GM21528 (cell line): ENCODE data around the gene ZBED4.

Experiments used
- ATAC-seq: cut with Tn5 transposase; IDR thresholded peaks from one replicate; pipeline ENCODE4 v1.9.1; 2021; ENCODE audit warnings: mild to moderate bottlenecking, moderate library complexity; ENCODE audit not compliant: unreplicated experiment, low FRiP score

Gene ZBED4

DNA sequence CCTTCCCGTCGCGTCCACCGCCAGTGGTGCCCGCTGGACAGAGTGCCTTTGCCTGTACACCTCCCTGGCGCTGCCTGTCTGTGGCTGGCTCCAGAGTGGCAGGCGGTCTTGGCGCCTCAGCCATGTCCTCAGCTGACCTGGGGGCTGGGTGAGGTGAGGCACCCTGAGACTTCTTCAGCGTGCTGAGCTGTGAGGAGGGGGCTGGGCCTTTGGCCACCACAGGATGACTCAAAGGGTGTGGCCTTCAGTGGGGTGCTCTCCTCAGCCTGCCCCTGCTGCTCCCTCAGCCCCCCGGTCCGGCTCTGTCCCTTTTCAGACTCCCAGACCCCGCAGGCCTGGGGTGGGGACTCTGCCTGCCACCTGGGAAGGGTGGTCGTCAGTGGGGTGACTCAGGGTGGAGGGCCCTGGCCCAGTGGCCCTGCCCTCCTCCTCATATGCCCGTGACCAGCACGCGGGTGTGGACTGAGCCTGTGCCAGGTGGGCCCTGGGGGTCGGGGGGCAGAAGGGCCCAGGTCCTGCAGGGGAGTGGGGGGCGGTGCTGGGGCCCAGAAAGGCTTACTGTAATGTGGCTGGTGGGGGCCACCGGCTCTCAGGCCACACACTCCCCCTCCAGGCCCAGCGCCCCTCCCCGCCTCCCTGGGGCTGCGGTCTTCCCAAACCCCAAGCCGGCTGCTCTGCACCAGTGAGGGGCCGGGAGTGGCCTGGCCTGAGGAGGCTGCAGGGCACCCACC is 80.7 kb downstream of the ZBED4 start:
- ATAC-seq: no peak

DNA sequence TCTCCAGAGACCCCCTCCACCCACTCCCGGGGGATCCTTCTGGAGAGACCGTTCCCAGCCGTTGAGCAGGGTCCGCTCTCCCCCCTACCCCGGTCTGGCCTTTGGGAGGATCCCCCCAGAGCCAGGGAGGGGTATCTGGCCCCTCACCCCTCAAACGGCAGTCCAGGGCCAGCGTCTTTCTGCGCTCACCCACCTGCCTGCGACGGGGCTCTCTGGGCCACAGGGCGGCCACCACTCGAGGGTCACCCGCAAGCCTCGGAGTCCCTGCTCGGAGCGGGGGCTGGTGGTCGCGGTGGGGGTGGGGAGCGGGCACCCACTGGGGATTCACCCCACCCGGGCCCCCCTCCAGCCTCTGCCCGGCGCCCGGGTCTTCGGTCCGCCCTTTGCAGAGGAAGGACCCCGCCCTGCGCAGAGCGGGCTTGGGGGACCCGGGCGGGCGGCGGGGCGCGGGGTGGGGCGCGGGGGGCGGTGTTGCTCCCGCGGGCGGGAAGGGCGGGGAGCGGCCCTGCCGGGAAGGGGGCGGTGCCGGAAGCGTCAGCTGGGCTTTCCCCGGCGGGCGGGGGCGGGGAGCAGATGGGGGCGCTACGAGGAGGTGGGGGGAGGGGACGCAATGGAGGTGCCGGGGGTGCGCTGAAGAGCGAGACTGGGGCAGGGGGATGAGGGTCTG is 81.4 kb downstream of the ZBED4 start:
- ATAC-seq: no peak

GRCh38 chr22:49935561-49935960 is 81.9 kb downstream of the ZBED4 start:
- no peak for ATAC-seq

DNA sequence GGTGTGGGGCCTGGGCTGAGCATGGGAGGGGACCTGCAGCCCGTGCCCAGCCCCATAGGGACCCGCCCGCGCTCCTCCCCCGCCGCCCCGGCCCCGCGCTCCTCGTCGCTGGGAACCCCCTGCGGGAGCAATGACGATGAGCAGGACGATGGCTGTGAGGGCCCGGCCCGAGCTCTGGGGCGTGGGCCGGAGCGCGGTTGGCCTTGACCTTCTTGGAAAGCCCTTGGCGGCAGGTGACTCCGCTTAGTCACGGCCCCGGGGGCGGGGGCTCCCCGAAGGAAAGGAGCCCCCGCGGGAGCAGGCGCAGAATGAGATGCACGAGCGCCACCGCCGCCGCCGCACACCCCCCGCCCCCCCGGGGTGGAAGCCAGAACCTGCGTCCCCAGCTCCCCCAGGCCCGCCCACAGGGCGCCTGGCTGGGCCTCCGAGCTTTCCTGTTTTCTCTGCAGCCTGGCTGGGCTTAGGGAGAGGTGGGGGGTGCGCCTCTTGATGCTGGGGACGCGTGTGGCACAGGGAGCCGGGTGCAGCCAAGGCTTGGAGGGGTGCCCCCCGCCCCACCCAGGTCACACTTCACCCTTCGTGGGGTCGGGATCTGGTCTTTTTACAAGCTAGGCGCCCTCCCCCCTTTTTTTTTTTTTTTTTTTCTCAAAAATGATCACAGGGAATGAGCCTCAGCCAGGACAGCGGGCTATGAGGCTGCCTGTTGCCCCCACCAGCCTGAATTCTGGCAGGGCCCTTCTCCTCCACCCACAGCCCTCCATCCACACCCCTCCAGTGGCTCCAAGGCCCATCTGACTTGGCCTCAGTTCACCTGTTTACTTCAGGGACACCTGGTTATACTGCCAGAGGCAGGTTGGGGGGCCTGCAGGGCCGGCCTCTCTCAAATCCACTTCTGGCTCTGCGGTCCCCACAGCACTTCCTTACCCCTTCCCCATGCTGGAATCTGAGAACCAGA is 82.7 kb downstream of the ZBED4 start:
- ATAC-seq: peak; percentile 43

DNA sequence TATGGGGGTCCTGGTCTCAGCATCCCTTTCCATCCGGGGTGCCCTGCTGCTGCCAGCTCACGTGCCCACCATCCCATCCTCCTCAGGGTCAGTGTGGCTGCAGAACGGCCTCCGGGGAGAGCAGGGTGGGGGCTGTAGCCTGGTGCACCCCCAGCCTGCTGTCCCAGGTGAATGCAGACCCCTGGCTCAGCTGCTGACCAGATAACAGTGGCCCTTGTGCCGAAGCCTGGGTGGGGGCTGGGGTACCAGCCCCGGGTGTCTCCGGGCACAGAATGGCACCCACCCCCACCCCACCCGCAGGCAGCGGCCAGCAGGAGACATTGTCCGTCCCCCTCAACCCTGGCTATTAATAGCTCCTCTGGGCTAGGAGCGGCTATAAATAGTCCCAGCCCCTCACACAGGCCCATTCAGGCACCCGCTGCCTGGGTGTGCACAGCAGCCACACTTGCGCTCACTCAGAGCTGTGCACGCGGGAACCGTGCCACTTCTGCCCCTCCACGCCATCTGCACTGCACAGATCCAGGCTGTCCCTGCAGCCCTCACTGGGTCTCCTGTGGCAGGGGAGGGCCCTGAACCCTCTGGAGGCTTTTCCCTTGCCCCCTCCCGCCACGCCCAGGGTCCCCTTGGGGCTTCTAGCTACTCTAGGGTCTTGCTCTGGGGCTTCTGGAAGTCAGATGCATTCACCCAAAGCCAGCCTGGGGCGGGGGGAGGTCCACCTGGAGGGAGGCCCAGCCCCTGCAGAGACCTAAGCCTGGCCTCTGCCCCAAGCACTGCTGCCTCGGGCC is 83.5 kb downstream of the ZBED4 start:
- no peak for ATAC-seq

DNA sequence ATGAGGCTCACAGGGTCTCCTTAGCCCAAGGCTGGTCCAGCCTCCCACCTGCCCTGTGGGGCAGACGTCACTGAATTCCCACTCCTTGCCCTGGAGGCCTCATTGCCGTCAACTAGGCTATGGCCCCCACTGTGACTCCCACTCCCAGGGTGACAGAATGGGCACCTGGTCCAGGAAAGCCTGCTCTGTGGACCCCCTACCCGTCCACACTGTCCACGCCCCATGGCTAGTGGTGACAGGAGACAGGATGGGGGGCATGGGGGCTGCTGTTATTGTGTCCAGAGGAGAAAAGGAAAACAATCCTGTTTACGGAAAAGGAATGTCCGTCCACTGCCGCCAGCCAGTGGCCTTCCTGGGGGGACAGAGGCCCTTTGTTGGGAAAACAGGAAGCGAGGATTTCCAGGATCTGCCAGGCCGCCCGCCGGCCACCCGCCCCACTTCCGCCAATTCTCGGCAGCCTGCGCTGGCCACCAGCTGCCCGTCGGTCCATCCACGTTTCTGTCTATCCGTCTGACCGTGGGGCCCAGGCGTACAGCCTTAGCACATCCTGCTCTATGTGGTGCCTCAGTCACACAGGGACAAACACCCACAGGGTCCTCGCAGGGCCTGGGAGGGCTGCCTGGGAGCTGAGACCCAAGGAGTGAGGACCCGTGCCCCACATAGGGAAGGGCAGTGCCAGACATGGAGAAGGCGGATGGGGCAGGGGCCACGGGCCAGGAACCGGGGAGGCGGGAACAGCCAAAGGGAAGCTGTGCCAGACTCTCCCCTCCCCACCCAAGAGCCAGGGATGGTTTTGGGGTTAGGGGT is 84.3 kb downstream of the ZBED4 start:
- no peak for ATAC-seq

DNA sequence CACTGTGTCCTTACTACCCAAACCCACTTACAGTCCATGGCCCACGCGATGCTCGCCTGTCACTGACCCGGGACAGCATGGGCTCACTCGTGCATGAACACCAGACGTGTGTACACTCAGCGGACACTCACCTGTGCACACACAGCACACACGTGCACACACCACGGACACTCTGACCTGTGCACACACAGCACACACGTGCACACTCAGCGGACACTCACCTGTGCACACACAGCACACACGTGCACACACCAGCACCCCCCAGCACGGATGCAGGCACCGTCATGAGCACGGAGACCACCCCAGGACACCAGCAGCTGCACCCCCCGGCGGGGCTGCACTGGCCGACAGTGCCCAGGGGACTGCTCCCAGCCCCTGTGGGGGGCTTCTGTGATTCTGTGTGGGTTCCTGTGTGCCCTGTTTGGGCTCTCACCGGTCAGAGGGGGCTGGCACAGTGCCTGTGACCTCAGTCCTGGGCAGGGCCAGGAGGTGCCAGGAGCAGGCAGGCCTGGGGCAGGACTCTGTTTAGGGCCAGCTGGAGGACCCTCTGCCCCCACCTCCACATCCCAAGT is 85.0 kb downstream of the ZBED4 start:
- ATAC-seq: no peak
